SK-N-SH treated with all-trans-retinoic acid at 6 μM for 48 hours (cell line): ENCODE results near the gene SPTBN4.

Experiments
- ATAC-seq: fragments of 200-7000 bp; cut with Tn5 transposase; 3 replicates; pipeline ENCODE4 v1.9.1; 2020; ENCODE audit warnings: mild to moderate bottlenecking, moderate library complexity
- ARNTL ChIP-seq: fragments of 450-650 bp; formaldehyde crosslinking; IDR thresholded peaks from 2 replicates; pipeline ENCODE4 v1.5.0; 2020; ENCODE audit warnings: low read depth, mild to moderate bottlenecking, moderate library complexity, borderline replicate concordance
- BACH2 ChIP-seq: fragments of 250-450 bp; sonication (Bioruptor Pico); IDR thresholded peaks from 2 replicates; pipeline ENCODE4 v1.9.0; 2021; ENCODE audit warnings: mild to moderate bottlenecking, borderline replicate concordance
- CSDC2 ChIP-seq: fragments of 250-450 bp; sonication (Bioruptor Pico); IDR thresholded peaks from 2 replicates; pipeline ENCODE4 v1.5.0; 2020; ENCODE audit warnings: mild to moderate bottlenecking, moderate library complexity
- ESRRG ChIP-seq: fragments of 250-450 bp; sonication (Bioruptor Pico); IDR thresholded peaks from 2 replicates; pipeline ENCODE4 v1.6.1; 2021; ENCODE audit warnings: mild to moderate bottlenecking
- GLIS3 ChIP-seq: fragments of 250-450 bp; sonication (Bioruptor Pico); IDR thresholded peaks from 2 replicates; pipeline ENCODE4 v1.5.0; 2020; ENCODE audit warnings: mild to moderate bottlenecking, moderate library complexity
- ISL1 ChIP-seq: fragments of 250-450 bp; sonication (Bioruptor Pico); IDR thresholded peaks from 2 replicates; pipeline ENCODE4 v2.1.2; 2022; ENCODE audit warnings: mild to moderate bottlenecking, moderate library complexity
- OSR1 ChIP-seq: fragments of 250-450 bp; sonication (Bioruptor Pico); IDR thresholded peaks from 2 replicates; pipeline ENCODE4 v1.8.0; 2022; ENCODE audit warnings: moderate library complexity, mild to moderate bottlenecking, inconsistent platforms
- PPARA ChIP-seq: fragments of 250-450 bp; sonication (Bioruptor Pico); IDR thresholded peaks from 2 replicates; pipeline ENCODE4 v1.5.0; 2020; ENCODE audit warnings: mild to moderate bottlenecking, borderline replicate concordance
- RARB ChIP-seq: fragments of 250-450 bp; sonication (Bioruptor Pico); IDR thresholded peaks from 2 replicates; pipeline ENCODE4 v1.8.0; 2021; ENCODE audit warnings: mild to moderate bottlenecking, moderate library complexity
- SNAI2 ChIP-seq: fragments of 250-450 bp; sonication (Bioruptor Pico); IDR thresholded peaks from 2 replicates; pipeline ENCODE4 v1.5.0; 2020; ENCODE audit warnings: mild to moderate bottlenecking, moderate library complexity
- TCF4 ChIP-seq: fragments of 250-450 bp; sonication (Bioruptor Pico); IDR thresholded peaks from 2 replicates; pipeline ENCODE4 v1.8.0; 2021; ENCODE audit warnings: mild to moderate bottlenecking, moderate library complexity, borderline replicate concordance
- TOX ChIP-seq: fragments of 250-450 bp; sonication (Bioruptor Pico); IDR thresholded peaks from 2 replicates; pipeline ENCODE4 v1.8.0; 2021; ENCODE audit warnings: mild to moderate bottlenecking, moderate library complexity, borderline replicate concordance
- ZC3H10 ChIP-seq: fragments of 250-450 bp; sonication (Bioruptor Pico); IDR thresholded peaks from 2 replicates; pipeline ENCODE4 v1.5.1; 2021; ENCODE audit warnings: mild to moderate bottlenecking, moderate library complexity
- ZFP3 ChIP-seq: fragments of 250-450 bp; sonication (Bioruptor Pico); IDR thresholded peaks from 2 replicates; pipeline ENCODE4 v1.5.0; 2020; ENCODE audit warnings: mild to moderate bottlenecking, moderate library complexity
- ZFP30 ChIP-seq: fragments of 450-650 bp; formaldehyde crosslinking; IDR thresholded peaks from 2 replicates; pipeline ENCODE4 v1.5.0; 2022; ENCODE audit warnings: mild to moderate bottlenecking, moderate library complexity
- ZNF565 ChIP-seq: fragments of 450-650 bp; formaldehyde crosslinking; conservative IDR thresholded peaks from 2 replicates; pipeline ENCODE4 v1.5.0; 2020; ENCODE audit warnings: low read depth, mild to moderate bottlenecking, moderate library complexity
- ZNF70 ChIP-seq: fragments of 450-650 bp; formaldehyde crosslinking; IDR thresholded peaks from 2 replicates; pipeline ENCODE4 v1.5.0; 2020; ENCODE audit warnings: mild to moderate bottlenecking, moderate library complexity
- ZNF8 ChIP-seq: fragments of 450-650 bp; formaldehyde crosslinking; IDR thresholded peaks from 2 replicates; pipeline ENCODE4 v1.5.0; 2020; ENCODE audit warnings: mild to moderate bottlenecking, moderate library complexity
- TF ChIP-seq, protein P1 (sequence below): fragments of 250-450 bp; sonication (Bioruptor Pico); IDR thresholded peaks from 2 replicates; pipeline ENCODE4 v1.5.1; 2020; ENCODE audit warnings: low read depth, mild to moderate bottlenecking, moderate library complexity
- TF ChIP-seq, protein P2 (sequence below): fragments of 250-450 bp; sonication (Bioruptor Pico); IDR thresholded peaks from 2 replicates; pipeline ENCODE4 v1.8.0; 2021; ENCODE audit warnings: low read depth, mild to moderate bottlenecking, moderate library complexity, borderline replicate concordance
- TF ChIP-seq, protein P3 (sequence below): fragments of 250-450 bp; sonication (Bioruptor Pico); IDR thresholded peaks from 2 replicates; pipeline ENCODE4 v1.8.0; 2020; ENCODE audit warnings: mild to moderate bottlenecking, moderate library complexity, borderline replicate concordance
- TF ChIP-seq, protein P4 (sequence below): fragments of 250-450 bp; sonication (Bioruptor Pico); IDR thresholded peaks from 2 replicates; pipeline ENCODE4 v1.5.0; 2020; ENCODE audit warnings: mild to moderate bottlenecking, moderate library complexity

SPTBN4 gene

GRCh38 chr19:40583283-40583682 lies 116.5 kb downstream of the SPTBN4 start:
- ATAC-seq = no peak
- TF ChIP-seq, protein P1, sequence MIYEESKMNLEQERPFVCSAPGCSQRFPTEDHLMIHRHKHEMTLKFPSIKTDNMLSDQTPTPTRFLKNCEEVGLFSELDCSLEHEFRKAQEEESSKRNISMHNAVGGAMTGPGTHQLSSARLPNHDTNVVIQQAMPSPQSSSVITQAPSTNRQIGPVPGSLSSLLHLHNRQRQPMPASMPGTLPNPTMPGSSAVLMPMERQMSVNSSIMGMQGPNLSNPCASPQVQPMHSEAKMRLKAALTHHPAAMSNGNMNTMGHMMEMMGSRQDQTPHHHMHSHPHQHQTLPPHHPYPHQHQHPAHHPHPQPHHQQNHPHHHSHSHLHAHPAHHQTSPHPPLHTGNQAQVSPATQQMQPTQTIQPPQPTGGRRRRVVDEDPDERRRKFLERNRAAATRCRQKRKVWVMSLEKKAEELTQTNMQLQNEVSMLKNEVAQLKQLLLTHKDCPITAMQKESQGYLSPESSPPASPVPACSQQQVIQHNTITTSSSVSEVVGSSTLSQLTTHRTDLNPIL = no peak
- TF ChIP-seq SNAI2 (no peak), CSDC2 (CRISPR knock-in tag) (no peak), TCF4 (CRISPR knock-in tag) (no peak)
- TF ChIP-seq, protein P2, sequence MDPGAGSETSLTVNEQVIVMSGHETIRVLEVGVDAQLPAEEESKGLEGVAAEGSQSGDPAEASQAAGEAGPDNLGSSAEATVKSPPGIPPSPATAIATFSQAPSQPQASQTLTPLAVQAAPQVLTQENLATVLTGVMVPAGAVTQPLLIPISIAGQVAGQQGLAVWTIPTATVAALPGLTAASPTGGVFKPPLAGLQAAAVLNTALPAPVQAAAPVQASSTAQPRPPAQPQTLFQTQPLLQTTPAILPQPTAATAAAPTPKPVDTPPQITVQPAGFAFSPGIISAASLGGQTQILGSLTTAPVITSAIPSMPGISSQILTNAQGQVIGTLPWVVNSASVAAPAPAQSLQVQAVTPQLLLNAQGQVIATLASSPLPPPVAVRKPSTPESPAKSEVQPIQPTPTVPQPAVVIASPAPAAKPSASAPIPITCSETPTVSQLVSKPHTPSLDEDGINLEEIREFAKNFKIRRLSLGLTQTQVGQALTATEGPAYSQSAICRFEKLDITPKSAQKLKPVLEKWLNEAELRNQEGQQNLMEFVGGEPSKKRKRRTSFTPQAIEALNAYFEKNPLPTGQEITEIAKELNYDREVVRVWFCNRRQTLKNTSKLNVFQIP = no peak

- TF ChIP-seq ZFP30 = no peak
- no peak for TF ChIP-seq ZNF565
- no peak for TF ChIP-seq ZNF8 (CRISPR knock-in tag)
- no peak for TF ChIP-seq ZC3H10 (CRISPR knock-in tag)
- no peak for TF ChIP-seq GLIS3 (CRISPR knock-in tag)
- no peak for TF ChIP-seq ESRRG
- no peak for TF ChIP-seq CSDC2 (CRISPR knock-in tag)
- TF ChIP-seq TCF4 (CRISPR knock-in tag) = no peak
- no peak for TF ChIP-seq OSR1 (CRISPR knock-in tag)
- TF ChIP-seq, protein P3, sequence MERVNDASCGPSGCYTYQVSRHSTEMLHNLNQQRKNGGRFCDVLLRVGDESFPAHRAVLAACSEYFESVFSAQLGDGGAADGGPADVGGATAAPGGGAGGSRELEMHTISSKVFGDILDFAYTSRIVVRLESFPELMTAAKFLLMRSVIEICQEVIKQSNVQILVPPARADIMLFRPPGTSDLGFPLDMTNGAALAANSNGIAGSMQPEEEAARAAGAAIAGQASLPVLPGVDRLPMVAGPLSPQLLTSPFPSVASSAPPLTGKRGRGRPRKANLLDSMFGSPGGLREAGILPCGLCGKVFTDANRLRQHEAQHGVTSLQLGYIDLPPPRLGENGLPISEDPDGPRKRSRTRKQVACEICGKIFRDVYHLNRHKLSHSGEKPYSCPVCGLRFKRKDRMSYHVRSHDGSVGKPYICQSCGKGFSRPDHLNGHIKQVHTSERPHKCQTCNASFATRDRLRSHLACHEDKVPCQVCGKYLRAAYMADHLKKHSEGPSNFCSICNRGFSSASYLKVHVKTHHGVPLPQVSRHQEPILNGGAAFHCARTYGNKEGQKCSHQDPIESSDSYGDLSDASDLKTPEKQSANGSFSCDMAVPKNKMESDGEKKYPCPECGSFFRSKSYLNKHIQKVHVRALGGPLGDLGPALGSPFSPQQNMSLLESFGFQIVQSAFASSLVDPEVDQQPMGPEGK (CRISPR knock-in tag) = no peak
- no peak for TF ChIP-seq ZNF70 (CRISPR knock-in tag)
- no peak for TF ChIP-seq SNAI2
- TF ChIP-seq, protein P2 = no peak
- TF ChIP-seq ISL1 = no peak
- no peak for TF ChIP-seq ARNTL (CRISPR knock-in tag)
- TF ChIP-seq PPARA (CRISPR knock-in tag) = no peak
- no peak for TF ChIP-seq RARB (CRISPR knock-in tag)
- no peak for TF ChIP-seq TOX (CRISPR knock-in tag)
- TF ChIP-seq, protein P1 = no peak
- TF ChIP-seq BACH2 (CRISPR knock-in tag) = no peak
- ATAC-seq = peak; percentile 56; the same call in 2 of the 3 replicates
These were observed 117.2 kb downstream of the SPTBN4 start for GRCh38 chr19:40584007-40584406.

DNA sequence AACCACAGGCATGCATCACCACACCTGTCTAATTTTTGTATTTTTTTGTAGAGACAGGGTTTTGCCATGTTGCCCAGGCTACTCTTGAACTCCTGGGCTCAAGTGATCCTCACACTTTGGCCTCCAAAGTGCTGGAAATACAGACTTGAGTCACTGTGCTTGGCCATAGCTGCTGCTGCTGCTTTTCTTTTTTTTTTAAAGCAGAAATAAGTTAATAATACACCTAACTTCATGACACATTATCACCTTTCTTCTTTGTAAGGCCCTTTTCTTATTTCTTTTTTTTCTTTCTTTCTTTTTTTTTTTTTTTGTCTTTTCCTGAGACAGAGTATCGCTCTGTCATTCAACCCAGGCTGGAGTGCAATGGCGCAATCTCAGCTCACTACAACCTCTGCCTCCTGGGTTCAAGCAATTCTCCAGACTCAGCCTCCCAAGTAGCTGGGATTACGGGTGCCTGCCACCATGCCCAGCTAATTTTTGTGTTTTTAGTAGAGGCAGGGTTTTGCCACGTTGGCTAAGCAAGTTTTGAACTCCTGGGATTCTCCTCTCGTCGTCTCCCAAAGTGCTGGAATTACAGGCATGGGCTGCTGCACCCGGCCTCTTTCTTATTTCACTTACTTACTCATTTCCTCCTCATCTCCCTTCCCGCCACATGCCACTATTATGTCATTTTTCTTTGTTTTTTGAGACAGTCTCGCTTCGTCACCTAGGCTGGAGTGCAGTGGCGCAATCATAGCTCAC lies 118.6 kb downstream of the SPTBN4 start:
- no peak for ATAC-seq
- TF ChIP-seq, protein P2 = no peak
- TF ChIP-seq, protein P4, sequence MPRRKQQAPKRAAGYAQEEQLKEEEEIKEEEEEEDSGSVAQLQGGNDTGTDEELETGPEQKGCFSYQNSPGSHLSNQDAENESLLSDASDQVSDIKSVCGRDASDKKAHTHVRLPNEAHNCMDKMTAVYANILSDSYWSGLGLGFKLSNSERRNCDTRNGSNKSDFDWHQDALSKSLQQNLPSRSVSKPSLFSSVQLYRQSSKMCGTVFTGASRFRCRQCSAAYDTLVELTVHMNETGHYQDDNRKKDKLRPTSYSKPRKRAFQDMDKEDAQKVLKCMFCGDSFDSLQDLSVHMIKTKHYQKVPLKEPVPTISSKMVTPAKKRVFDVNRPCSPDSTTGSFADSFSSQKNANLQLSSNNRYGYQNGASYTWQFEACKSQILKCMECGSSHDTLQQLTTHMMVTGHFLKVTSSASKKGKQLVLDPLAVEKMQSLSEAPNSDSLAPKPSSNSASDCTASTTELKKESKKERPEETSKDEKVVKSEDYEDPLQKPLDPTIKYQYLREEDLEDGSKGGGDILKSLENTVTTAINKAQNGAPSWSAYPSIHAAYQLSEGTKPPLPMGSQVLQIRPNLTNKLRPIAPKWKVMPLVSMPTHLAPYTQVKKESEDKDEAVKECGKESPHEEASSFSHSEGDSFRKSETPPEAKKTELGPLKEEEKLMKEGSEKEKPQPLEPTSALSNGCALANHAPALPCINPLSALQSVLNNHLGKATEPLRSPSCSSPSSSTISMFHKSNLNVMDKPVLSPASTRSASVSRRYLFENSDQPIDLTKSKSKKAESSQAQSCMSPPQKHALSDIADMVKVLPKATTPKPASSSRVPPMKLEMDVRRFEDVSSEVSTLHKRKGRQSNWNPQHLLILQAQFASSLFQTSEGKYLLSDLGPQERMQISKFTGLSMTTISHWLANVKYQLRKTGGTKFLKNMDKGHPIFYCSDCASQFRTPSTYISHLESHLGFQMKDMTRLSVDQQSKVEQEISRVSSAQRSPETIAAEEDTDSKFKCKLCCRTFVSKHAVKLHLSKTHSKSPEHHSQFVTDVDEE (CRISPR knock-in tag) = no peak
- TF ChIP-seq ZFP30 = no peak
- TF ChIP-seq ZNF8 (CRISPR knock-in tag) = no peak
- no peak for TF ChIP-seq PPARA (CRISPR knock-in tag)
- TF ChIP-seq, protein P3 (CRISPR knock-in tag) = no peak
- no peak for TF ChIP-seq ISL1
- TF ChIP-seq ZC3H10 (CRISPR knock-in tag) = no peak
- TF ChIP-seq ZFP3 (CRISPR knock-in tag) = no peak
- no peak for TF ChIP-seq GLIS3 (CRISPR knock-in tag)
- no peak for TF ChIP-seq ESRRG
- no peak for TF ChIP-seq BACH2 (CRISPR knock-in tag)
- no peak for TF ChIP-seq ZNF565
- TF ChIP-seq ARNTL (CRISPR knock-in tag) = no peak
- TF ChIP-seq OSR1 (CRISPR knock-in tag) = no peak
- TF ChIP-seq TCF4 (CRISPR knock-in tag) = no peak
